NCI-H2029 treated with DMSO at 0.1 percent for 48 hours (cell line): ENCODE results near the gene ARHGEF10L.
"Not testable (repeated sequence)": the region's sequence is repeated elsewhere in the genome, so short reads cannot be mapped to it uniquely, and the experiment has no call there.

Experiments
- DNase-seq: peaks from one replicate; lab custom pipeline; 2025; lab: John Stamatoyannopoulos, UW

Gene ARHGEF10L

DNA sequence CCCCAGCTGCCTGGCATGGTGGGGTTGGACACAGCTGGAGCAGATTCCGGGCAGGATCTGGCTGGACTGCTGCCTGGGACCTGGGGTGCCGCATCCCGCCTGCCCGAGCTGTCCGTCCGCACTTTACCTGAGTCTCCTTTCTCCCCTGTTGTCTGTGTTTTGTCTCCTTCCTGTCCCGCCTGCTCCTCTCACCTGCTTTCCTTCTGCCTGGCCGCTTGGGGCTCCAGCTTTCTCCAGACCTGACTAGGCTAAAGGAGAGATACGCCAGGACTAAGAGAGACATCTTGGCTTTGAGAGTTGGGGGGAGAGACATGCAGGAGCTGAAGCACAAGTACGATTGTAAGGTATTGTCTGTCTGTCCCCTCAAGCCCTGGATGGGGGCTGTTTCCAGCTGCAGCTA lies 73.3 kb downstream of the ARHGEF10L start:
- no peak for DNase-seq

DNA sequence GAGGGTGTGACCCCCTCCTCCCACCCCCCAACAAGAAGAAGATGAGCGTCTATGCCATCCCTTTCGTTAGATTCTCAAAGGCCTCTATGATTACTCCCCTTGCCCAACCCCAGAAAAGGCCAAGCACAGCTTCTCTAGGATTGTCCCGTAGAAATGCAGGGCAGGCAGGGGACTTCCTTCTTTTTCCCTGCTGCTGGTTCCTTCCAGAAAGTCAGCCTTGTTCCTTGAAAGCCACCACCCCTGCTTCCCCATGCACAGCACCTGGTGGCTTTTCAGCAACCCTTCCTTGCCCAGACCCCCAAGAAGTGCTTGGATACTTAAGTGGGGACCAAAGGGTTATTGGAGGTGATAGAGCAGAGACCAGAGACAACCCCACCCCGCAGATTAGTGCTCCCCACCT lies 75.1 kb downstream of the ARHGEF10L start:
- no peak for DNase-seq

DNA sequence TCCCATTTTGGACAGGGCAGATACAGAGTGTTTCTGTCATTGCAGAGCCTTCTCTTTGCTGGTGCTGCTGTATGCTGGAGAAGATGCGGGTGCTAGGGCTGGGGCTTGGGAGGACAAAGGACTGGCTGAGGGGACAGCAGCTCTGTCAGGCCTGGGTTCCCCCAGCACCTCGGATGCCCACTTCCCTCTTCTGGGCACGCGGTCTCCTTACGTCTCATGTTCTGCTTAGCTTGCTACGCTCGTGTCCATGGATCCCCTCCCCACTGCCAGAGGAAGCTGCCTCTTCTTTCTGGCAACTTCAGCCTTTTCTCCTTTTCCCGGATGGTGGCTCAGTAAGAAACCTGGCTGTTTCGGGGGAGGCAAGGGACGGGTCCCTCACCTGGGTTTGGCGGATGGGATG lies 75.7 kb downstream of the ARHGEF10L start:
- DNase-seq: no peak

DNA sequence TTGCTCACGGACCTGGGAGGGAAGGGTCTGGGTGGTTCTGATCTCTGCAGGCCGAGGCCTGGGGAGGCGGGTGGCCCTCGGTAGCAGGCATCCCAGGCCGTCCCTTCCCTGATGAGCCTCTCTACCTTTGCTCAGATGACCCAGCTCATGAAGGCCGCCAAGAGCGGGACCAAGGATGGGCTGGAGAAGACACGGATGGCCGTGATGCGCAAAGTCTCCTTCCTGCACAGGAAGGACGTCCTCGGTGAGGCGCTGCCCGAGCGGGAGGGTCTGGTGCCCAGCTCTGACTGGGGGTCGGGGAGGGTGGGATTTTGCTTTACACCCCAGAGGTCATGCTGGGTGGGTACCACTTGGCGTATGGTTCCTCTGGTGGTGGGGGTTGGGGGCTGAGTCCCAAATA lies 76.5 kb downstream of the ARHGEF10L start:
- DNase-seq: no peak

DNA sequence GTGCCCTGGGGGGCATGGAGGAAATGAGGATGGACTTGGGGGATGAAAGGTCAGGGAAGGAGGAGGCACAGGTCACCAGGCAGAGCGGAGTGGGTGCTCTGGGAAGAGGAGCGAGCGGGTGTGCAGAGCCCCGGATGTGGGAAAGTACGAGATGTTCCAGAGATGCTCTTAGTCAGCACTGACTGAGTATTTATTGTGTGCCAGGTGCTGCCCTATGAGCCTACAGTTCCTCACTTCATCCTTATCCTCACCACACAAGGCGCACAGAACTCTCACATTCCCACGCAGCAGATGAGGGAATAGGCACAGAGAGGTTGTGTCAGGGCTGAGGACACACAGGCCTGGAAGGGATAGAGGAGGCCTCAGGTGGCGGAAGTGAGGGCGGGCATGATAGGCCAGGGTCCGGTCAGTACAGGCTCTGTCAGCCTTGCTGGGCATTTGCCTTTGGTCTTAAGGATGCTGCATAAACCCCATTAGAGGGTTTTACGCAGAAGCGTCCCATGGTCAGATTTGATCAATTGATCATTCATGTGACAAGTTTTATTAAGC lies 77.3 kb downstream of the ARHGEF10L start:
- DNase-seq: no peak

DNA sequence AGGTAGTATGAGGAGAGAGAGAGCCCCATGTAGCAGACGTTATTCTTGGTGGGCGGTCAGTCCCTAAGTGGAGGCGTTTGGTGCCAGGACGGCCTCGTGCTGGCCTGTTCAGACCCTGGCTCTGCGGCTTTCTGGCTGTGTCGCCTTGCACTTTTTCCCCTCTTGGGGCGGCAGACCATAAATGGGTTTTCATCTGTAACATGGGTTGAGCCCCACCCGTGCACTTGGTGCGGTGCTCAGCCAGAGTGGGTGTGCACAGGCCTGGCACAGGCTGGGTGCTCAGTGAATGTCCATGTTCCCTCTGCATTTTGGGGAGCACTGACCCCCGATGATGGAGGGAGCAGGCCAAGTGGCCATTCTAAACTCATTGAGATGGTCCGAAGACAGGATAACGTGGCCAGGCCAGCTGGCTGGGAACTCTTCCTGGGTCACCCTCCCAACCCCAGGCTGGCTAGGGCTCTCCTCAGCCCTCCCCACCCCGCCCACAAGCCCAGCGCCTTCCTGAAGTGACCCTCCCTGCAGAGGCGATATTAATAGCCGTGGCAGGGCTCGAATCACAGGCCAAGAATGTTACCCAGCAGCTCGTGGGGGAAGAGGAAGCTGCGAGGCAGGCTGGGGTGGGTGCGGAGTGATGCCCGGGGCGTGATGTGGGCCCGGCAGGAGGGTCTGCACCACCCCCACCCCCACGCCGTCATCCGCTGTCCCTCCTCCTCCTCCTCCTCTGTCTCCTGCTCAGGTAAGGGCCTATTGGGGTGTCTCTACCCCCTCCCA lies 78.5 kb downstream of the ARHGEF10L start:
- no peak for DNase-seq

DNA sequence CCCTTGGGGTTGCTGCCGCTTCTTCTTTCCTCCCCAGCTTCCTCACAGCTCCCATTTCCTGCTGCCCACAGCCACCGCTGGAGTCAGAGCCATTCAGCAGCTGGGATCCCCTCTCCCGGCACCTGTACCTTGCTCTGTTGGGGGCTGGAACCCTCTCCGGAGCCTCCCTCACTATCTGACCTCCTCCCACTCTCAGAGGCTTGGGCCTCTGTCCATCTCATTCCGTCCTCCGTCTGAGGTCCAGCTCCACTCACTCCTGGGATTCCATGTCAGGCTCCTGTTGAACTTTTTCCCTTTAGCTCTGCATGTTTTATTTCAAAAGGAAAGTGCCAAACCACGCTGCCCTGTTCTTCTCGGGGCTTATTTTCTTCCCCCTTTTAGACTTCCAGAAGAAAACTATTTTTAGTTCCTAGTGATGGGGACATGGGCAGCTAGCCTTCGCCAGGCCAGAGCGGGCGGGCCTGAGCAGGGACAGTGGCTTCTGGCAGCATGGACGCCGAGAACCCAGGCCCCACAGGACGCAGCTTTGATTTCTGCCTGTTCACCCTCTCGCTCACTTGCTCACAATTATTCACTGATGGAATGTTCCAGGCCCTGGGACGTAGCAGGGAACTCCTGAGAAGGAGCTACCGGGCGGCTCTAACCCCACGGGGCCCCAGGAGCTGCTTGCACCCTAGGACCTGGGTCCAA lies 79.2 kb downstream of the ARHGEF10L start:
- no peak for DNase-seq

DNA sequence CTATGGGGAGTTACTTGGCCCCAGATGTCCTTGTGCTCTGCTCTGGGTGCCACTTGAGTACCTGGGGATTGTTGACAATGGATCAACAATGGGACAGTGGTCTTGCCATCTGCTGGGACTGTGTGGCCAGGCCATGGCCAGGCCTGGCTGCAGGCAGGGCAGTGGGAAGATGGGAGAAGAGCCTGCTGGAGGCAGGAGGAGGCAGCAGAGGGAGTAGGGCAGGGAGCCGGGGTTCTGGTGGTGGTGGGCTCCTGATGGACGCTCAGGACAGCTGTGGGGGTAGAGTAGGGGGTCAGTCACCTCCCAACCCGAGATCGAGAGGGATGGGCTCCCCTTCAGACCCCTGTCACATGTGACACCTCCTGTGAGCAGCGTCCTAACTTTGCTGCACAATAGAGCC lies 81.0 kb downstream of the ARHGEF10L start:
- DNase-seq: no peak

DNA sequence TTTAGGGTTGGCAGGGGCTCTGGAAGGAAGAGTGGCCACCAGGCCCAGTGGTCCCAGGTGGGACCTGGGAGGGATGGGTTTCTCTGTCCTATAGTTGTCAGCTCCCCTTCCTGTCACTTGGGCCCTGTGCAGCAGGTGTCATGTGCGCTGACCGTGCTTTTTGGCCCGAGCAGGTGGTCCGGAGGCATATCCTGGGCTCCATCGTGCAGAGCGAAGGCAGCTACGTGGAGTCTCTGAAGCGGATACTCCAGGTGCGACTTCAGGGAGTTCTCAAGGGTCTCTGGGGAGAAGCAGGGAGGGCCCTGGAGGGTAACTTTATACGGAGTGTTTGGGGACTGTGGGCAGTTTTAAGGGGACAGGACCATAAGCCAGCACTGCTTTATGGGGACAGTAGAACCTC lies 82.2 kb downstream of the ARHGEF10L start:
- no peak for DNase-seq

DNA sequence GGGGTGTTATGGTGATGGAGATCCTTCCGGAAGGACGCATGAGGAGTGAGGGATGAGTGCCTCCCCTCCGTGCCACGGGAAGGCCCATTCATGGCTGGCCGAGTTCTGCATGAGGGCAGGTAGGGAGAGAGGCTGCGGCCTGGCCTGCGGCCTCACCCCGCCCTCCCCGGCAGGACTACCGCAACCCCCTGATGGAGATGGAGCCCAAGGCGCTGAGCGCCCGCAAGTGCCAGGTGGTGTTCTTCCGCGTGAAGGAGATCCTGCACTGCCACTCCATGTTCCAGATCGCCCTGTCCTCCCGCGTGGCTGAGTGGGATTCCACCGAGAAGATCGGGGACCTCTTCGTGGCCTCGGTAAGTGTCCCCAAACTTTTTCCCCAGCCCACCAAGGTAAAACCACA lies 83.3 kb downstream of the ARHGEF10L start:
- DNase-seq: no peak

DNA sequence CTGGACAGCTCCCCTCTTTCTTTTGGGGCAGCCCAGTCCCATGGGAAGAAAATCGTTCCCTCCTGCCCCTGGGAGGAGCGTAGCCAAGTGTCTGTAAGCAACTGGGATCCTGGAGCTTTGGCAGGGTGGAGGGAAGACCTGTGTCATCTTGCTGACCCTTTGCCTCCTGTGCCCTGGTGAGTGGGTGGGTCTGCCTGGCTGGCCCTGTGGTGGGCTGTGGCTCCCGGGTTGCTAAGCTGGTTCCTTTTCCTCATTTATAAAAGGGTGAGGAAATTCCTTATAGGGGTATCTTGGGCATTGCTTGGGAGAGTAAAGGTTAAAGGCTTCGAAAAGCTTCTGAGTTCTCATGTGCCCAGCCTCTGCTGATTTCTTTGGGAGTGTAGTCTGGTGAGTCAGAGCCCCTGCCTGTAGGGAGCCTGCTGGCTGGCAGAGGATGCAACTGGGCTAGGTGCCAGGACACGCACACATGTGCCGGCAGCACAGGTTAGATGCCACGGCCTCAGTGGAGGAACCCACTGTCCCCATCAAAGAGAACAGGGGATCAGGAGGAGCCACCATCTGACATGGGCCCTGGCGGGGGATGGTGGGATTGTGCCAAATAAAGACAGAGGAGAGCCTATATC lies 85.2 kb downstream of the ARHGEF10L start:
- no peak for DNase-seq

DNA sequence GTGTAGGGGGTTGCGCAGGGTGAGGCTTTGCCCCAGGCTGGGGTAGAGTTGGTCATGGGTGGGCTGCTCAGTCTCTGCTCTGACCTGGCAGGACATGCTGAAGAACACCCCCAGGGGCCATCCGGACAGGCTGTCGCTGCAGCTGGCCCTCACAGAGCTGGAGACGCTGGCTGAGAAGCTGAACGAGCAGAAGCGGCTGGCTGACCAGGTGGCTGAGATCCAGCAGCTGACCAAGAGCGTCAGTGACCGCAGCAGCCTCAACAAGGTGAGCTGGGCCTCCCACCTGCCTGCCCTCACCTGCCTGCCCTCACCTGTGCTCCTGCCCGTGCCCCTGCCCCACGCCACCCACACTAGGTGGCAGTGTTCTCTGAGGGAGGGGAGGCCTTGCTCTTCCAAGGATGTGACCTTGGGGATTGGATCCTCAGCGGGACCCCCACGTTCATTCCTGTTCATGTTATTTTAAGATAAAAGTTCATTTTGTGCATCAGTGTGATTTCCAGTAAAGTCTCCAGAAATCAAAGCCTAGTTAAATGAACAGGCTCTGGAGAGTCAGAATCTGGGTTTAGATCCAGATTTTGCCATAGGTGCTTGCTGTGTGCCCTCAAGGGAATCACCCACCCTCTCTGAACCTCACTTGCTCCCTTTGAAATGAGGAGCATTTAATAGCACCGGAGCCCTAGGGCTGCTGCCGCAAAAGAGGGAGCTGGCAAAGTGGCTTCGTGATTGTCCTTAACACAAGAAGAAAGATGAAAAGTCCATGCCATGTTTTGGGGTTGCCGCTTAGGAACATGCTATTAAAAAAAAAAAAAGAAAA lies 87.9 kb downstream of the ARHGEF10L start:
- DNase-seq: no peak

DNA sequence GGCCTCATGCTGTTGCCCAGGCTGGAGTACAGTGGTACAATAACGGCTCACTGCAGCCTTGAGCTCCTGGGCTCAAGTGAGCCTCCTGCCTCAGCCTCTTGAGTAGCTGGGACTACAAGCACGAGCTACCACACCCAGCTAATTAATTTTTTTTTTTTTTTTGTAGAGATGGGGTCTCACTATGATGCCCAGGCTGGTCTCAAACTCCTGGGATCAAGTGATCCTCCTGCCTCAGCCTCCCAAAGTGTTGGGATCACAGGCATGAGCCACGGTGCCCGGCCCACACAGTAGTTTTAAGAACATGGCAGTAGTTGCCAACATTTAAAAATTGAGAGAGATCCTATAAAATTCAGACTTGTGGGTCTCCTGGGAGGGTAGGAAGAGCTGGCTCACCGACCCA lies 89.5 kb downstream of the ARHGEF10L start:
- not testable (repeated sequence) for DNase-seq

DNA sequence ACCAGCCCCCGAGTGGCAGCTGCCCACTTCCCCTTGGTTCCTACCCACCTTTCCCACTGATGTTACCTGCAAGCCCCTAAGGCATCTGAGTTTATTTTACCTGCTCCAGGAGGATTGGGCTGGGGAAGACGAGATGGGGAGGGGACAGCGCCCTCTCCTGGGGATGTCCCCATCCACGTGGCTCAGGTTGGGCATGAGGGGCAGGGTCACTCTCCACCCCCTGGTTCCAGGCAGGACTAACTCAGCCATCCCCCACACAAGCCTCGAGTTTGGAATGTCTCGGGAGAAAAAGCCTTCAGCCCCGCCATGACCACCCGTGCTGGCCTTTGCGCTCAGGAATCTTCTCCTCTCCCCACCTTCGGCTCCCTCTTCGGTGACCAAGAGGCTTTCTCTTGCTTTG lies 90.0 kb downstream of the ARHGEF10L start:
- no peak for DNase-seq

DNA sequence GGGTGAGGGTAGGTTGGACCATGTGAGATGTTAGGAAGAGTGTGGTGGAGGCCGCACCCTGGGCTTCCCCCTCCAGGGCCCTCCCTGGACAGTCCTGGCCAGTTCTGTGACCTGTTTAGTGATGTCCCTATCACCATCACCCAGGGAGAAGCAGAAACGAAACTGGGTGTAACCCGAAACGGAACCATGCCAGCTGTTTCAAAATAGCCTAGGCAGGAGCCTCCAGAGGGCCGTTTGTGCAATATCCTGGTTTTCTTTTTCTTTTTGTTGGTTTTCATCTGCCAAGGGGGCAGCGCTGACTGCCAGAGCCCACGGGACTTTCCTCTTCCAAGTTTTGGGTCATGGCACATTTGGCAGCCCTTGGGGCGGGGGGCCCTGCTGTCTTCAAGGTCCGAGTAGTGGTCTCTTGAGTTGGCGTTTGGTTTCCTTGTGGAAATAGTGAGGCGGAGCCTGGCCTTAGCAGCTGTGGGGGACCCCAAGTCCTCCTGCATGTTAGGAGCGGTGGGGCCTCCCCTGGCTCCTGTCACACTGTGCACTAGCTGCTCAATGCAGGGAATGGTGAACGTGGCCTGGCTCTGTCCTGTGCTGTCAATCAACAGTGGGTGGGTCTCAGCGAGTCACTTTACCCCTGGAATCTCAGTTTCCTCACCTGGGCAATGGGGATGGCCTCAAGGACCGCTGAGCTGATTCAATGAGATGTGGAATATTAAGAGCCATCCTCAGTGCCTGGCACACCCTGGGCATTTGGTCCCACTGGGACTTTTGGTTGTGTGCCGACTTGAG lies 90.7 kb downstream of the ARHGEF10L start:
- DNase-seq: no peak

DNA sequence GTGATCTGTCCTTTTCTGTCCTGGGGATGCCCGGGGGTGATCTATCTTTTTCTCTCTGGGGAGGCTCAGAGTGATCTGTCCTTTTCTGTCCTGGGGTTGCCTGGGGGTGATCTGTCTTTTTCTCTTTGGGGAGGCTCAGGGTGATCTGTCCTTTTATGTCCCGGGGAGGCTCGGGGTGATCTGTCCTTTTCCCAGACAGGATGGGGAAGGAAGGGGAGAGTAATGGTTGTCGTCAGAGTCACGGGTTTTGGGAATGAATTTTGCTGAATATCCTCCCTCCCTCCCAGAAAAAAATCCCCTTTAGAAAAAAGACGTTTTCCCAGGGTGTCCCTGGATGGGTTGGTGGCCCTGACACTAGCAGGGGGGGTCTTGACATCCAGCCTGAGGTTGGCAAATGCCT lies 91.5 kb downstream of the ARHGEF10L start:
- no peak for DNase-seq

DNA sequence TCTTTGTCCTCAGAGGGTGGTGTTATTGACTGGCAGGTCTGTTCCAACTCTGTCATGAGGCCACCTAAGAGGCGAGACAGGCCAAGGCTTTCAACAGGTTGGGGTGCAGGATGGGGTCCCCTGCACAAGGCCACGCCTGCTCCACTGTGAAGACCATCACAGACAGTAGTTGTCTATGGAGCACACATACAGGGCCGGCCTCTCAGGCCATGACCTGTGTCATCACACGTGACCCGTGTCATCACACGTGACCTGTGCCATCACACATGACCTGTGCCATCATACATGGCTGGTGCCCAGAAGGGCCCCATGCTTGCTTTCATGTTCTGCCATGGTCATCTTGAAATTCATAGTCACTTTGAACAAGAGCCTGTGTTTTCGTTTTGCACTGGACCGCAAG lies 91.9 kb downstream of the ARHGEF10L start:
- no peak for DNase-seq

DNA sequence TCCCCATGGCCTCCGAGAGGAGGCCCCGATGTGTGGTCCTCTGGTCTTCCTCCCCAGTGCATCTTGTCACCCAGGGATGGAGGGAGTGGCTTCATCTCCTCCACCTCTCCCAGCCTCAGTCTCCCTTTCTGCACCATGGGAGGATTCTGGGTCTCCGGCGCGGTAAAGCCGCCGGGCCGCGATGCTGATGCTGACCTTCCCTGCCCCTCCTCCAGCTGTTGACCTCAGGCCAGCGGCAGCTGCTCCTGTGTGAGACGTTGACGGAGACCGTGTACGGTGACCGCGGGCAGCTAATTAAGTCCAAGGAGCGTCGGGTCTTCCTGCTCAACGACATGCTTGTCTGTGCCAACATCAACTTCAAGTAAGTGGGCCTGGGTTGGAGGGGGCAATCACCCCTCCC lies 92.6 kb downstream of the ARHGEF10L start:
- DNase-seq: no peak

DNA sequence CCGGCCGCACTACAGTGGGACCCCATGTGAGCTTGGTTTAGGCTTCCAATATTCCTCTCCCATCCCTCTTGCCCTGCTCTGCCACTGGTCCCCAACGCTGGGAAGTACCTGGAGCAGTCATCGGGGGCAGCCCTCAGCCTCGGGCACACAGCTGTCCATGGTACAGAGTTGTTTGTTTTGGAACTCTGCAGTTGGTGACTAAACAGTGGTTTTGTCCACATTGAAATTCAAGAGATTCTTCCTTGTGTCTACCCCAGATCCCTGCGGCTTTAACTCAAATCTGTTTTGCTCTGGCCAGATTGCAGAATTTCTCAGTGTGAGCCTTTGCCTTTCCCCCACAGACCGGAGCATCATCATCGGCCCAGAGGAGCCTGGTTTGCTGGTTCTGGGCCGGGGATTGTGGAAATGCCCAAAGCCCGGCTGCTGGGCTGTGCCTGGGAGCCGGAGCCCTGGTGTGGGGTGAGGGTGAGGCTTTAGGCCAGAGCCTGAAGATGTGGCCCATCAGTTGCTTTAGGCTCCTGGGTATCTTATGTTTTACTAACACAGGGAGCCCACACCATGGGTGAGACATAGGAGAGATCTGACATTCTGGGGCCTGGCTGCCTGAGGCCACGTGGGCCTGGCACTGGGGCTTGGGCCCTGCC lies 93.2 kb downstream of the ARHGEF10L start:
- DNase-seq: no peak

DNA sequence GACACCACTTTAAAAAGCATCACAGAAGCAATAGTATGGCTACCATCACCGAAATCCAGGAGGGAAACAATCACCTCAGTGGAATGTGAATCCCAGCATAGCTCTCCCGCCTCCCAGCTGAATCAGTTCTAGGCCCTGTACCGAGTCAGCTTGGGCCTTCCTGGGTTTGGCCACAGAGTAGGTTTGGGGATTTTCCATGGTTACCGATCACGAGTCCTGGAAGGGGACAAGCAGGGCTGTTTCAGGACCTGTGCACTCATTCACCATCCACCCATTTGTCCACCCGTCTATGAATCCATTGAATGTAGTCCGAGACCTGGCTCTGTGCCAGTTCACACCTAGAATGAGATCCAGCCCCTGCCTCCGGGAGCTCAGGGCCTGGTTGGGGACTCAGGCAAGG lies 94.2 kb downstream of the ARHGEF10L start:
- no peak for DNase-seq

DNA sequence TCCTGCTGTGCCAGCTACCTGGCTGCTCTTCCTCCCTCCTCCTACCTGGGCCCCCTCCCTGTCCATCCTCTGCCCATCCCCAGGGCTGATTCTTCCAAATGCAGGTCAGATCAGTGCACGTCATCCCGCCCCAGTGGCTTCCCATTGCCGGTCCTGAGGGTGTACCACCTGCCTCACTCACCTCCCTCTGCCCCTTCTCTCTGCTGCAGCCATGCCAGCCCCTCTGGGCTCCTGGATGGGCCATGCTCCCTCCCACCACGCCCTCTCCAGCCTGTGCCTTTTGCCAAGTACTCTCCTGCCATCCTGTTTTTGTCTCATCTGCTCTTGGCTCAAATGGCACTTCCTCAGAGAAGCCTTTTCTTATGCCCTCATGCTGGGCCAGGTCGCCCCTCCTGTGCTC lies 95.8 kb downstream of the ARHGEF10L start:
- DNase-seq: no peak
